ENCODE results near the gene KDM4F. TPM values are rescaled to one million over a fixed set of nuclear protein-coding genes. Genes with fewer than 3 reads are reported as not detected.
"Not testable (repeated sequence)": the region's sequence is repeated elsewhere in the genome, so short reads cannot be mapped to it uniquely, and the experiment has no call there.

KDM4F gene
- total RNA-seq (not detected), polyA plus RNA-seq (not detected)
- long read RNA-seq, donor 1: 0 reads
- long read RNA-seq, donor 2: 0 reads
- long read RNA-seq, donor 3: 0 reads

- H3K27ac ChIP-seq; H3K4me3 ChIP-seq; DNase-seq; H3K4me1 ChIP-seq (ENCODE audit: insufficient read depth); H3K36me3 ChIP-seq; H3K9me3 ChIP-seq; intact Hi-C loops (cut with DNase I); H3K27me3 ChIP-seq: not testable (repeated sequence)
- 3 to 26% (median 5%) methylated on average over 3 of the region's 3 CpGs for WGBS, 3 donors
Measured at GRCh38 chr11:95049122-95049521, at the start of gene KDM4F. Gene KDM4F, plus strand, starts transcription at chr11:95049422.

- Histone ChIP-seq H3K36me3 (no peaks in the 10 kb centered on the region), H3K9me3 (no peaks in the 10 kb centered on the region), H3K4me1 (ENCODE audit: insufficient read depth) (no peaks in the 10 kb centered on the region), H3K27me3 (no peaks in the 10 kb centered on the region), H3K27ac (no peak overlapping the region), H3K4me3 (no peak overlapping the region)
- TF ChIP-seq EP300 (IDR thresholded peaks at IDR 0.05) (no peak), CTCF (IDR thresholded peaks at IDR 0.05) (no peak), POLR2A (IDR thresholded peaks at IDR 0.05) (no peak)
- no peak for DNase-seq
- intact Hi-C loops (cut with DNase I): no loop called here
Measured at GRCh38 chr11:95003716-95004115, 45.5 kb upstream of the KDM4F start.

- 88 to 95% (median 94%) methylated on average over 1 of the region's 1 CpG for WGBS, 3 donors
- DNase-seq: no peak
Measured at GRCh38 chr11:95005642-95006041, 43.6 kb upstream of the KDM4F start.

GRCh38 chr11:95011376-95011775, 37.8 kb upstream of the KDM4F start:
- TF ChIP-seq EP300 (IDR thresholded peaks at IDR 0.05) (no peak), CTCF (IDR thresholded peaks at IDR 0.05) (no peak), POLR2A (IDR thresholded peaks at IDR 0.05) (no peak)
- no peak overlapping the region for H3K27ac ChIP-seq
- no peaks in the 10 kb centered on the region for H3K4me1 ChIP-seq (ENCODE audit: insufficient read depth)
- no peak for DNase-seq
- H3K36me3 ChIP-seq: no peaks in the 10 kb centered on the region
- intact Hi-C loops (cut with DNase I): no loop called here
- H3K9me3 ChIP-seq: no peaks in the 10 kb centered on the region
- no peaks in the 10 kb centered on the region for H3K27me3 ChIP-seq
- H3K4me3 ChIP-seq: no peak overlapping the region

More at GRCh38 chr11:95005642-95006041, 43.6 kb upstream of the KDM4F start:
- intact Hi-C loops (cut with DNase I): no loop called here
- H3K9me3 ChIP-seq: no peaks in the 10 kb centered on the region
- no peak for TF ChIP-seq POLR2A (IDR thresholded peaks at IDR 0.05)
- TF ChIP-seq CTCF (IDR thresholded peaks at IDR 0.05): no peak
- no peak for TF ChIP-seq EP300 (IDR thresholded peaks at IDR 0.05)
- H3K27ac ChIP-seq: no peak overlapping the region
- no peaks in the 10 kb centered on the region for H3K27me3 ChIP-seq
- no peaks in the 10 kb centered on the region for H3K36me3 ChIP-seq
- H3K4me3 ChIP-seq: no peak overlapping the region
- H3K4me1 ChIP-seq (ENCODE audit: insufficient read depth): no peaks in the 10 kb centered on the region

- intact Hi-C loops (cut with DNase I): no loop called here
- no peaks in the 10 kb centered on the region for H3K36me3 ChIP-seq
- H3K4me1 ChIP-seq (ENCODE audit: insufficient read depth): no peaks in the 10 kb centered on the region
- H3K27me3 ChIP-seq: no peaks in the 10 kb centered on the region
- 79 to 82% (median 79%) methylated on average over 12 of the region's 12 CpGs for WGBS, 3 donors
- H3K9me3 ChIP-seq: no peaks in the 10 kb centered on the region
- DNase-seq: no peak
- no peak overlapping the region for H3K4me3 ChIP-seq
- TF ChIP-seq POLR2A (IDR thresholded peaks at IDR 0.05) (no peak), CTCF (IDR thresholded peaks at IDR 0.05) (no peak), EP300 (IDR thresholded peaks at IDR 0.05) (no peak)
- H3K27ac ChIP-seq: no peak overlapping the region
Measured at GRCh38 chr11:95014184-95014821, 34.9 kb upstream of the KDM4F start.
